ENCODE results near the gene SNX4.

SNX4 gene

DNA sequence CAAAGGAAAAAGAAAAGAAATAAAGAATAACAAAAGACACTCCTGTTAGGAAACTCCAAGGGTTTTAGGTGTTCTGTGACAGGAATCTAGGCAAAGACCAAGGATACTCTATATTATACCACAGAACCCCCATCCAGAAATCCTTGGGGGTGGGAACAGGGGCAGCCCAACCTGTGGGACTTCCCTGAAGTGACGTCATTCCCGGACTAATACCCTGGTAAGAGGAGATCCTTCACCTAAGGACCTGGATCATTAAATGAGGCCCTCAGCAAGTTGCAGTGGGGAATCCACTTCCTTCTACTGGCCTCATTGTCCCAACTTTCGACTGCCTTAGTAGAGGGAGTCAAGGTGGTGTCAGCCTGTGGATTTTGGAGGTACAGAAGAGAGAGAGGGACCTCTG lies 103.8 kb downstream of the SNX4 start:
- ATAC-seq: no peak
- TF ChIP-seq ZFP30 (CRISPR knock-in tag; IDR thresholded peaks at IDR 0.05) (no peak), PPARA (CRISPR knock-in tag; IDR thresholded peaks at IDR 0.05; ENCODE audit: borderline replicate concordance) (no peak), OSR1 (CRISPR knock-in tag; IDR thresholded peaks at IDR 0.05) (no peak), ZNF8 (CRISPR knock-in tag; IDR thresholded peaks at IDR 0.05) (no peak), CSDC2 (CRISPR knock-in tag; IDR thresholded peaks at IDR 0.05) (no peak), ZC3H10 (CRISPR knock-in tag; IDR thresholded peaks at IDR 0.05) (no peak)
- TF ChIP-seq, protein P1, sequence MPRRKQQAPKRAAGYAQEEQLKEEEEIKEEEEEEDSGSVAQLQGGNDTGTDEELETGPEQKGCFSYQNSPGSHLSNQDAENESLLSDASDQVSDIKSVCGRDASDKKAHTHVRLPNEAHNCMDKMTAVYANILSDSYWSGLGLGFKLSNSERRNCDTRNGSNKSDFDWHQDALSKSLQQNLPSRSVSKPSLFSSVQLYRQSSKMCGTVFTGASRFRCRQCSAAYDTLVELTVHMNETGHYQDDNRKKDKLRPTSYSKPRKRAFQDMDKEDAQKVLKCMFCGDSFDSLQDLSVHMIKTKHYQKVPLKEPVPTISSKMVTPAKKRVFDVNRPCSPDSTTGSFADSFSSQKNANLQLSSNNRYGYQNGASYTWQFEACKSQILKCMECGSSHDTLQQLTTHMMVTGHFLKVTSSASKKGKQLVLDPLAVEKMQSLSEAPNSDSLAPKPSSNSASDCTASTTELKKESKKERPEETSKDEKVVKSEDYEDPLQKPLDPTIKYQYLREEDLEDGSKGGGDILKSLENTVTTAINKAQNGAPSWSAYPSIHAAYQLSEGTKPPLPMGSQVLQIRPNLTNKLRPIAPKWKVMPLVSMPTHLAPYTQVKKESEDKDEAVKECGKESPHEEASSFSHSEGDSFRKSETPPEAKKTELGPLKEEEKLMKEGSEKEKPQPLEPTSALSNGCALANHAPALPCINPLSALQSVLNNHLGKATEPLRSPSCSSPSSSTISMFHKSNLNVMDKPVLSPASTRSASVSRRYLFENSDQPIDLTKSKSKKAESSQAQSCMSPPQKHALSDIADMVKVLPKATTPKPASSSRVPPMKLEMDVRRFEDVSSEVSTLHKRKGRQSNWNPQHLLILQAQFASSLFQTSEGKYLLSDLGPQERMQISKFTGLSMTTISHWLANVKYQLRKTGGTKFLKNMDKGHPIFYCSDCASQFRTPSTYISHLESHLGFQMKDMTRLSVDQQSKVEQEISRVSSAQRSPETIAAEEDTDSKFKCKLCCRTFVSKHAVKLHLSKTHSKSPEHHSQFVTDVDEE (CRISPR knock-in tag; IDR thresholded peaks at IDR 0.05): no peak
- TF ChIP-seq, protein P2, sequence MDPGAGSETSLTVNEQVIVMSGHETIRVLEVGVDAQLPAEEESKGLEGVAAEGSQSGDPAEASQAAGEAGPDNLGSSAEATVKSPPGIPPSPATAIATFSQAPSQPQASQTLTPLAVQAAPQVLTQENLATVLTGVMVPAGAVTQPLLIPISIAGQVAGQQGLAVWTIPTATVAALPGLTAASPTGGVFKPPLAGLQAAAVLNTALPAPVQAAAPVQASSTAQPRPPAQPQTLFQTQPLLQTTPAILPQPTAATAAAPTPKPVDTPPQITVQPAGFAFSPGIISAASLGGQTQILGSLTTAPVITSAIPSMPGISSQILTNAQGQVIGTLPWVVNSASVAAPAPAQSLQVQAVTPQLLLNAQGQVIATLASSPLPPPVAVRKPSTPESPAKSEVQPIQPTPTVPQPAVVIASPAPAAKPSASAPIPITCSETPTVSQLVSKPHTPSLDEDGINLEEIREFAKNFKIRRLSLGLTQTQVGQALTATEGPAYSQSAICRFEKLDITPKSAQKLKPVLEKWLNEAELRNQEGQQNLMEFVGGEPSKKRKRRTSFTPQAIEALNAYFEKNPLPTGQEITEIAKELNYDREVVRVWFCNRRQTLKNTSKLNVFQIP (CRISPR knock-in tag; IDR thresholded peaks at IDR 0.05; ENCODE audit: borderline replicate concordance, low read depth): no peak
- TF ChIP-seq, protein P3, sequence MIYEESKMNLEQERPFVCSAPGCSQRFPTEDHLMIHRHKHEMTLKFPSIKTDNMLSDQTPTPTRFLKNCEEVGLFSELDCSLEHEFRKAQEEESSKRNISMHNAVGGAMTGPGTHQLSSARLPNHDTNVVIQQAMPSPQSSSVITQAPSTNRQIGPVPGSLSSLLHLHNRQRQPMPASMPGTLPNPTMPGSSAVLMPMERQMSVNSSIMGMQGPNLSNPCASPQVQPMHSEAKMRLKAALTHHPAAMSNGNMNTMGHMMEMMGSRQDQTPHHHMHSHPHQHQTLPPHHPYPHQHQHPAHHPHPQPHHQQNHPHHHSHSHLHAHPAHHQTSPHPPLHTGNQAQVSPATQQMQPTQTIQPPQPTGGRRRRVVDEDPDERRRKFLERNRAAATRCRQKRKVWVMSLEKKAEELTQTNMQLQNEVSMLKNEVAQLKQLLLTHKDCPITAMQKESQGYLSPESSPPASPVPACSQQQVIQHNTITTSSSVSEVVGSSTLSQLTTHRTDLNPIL (CRISPR knock-in tag; IDR thresholded peaks at IDR 0.05; ENCODE audit: low read depth): no peak
- TF ChIP-seq, protein P4, sequence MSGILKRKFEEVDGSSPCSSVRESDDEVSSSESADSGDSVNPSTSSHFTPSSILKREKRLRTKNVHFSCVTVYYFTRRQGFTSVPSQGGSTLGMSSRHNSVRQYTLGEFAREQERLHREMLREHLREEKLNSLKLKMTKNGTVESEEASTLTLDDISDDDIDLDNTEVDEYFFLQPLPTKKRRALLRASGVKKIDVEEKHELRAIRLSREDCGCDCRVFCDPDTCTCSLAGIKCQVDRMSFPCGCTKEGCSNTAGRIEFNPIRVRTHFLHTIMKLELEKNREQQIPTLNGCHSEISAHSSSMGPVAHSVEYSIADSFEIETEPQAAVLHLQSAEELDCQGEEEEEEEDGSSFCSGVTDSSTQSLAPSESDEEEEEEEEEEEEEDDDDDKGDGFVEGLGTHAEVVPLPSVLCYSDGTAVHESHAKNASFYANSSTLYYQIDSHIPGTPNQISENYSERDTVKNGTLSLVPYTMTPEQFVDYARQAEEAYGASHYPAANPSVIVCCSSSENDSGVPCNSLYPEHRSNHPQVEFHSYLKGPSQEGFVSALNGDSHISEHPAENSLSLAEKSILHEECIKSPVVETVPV (CRISPR knock-in tag; IDR thresholded peaks at IDR 0.05): no peak

DNA sequence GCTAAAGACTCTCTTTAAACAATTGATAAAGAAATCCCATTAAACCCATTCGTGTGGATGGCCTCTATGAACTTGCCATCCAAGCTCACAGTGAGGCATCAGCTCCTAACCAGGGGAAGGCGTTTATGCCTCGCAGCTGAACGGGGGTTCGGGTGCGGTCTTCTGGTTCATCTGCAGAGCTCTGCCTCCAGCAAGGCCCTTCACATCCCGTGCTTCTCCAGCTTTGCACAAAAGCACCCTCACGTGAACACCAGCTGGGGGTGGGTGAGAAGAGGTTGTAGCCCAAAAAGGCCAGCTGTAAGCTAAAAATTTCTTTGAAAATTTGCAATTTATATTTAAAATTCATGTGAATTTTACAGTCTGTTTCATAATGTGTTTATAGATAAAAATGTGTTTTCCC lies 105.3 kb downstream of the SNX4 start:
- ATAC-seq: no peak
- TF ChIP-seq, protein P4 (CRISPR knock-in tag; IDR thresholded peaks at IDR 0.05): no peak
- TF ChIP-seq, protein P1 (CRISPR knock-in tag; IDR thresholded peaks at IDR 0.05): no peak
- TF ChIP-seq RARB (CRISPR knock-in tag; IDR thresholded peaks at IDR 0.05) (no peak), OSR1 (CRISPR knock-in tag; IDR thresholded peaks at IDR 0.05) (no peak), TOX (CRISPR knock-in tag; IDR thresholded peaks at IDR 0.05; ENCODE audit: borderline replicate concordance) (no peak), ZNF8 (CRISPR knock-in tag; IDR thresholded peaks at IDR 0.05) (no peak), ZC3H10 (CRISPR knock-in tag; IDR thresholded peaks at IDR 0.05) (no peak), CSDC2 (CRISPR knock-in tag; IDR thresholded peaks at IDR 0.05) (no peak)
- TF ChIP-seq, protein P5, sequence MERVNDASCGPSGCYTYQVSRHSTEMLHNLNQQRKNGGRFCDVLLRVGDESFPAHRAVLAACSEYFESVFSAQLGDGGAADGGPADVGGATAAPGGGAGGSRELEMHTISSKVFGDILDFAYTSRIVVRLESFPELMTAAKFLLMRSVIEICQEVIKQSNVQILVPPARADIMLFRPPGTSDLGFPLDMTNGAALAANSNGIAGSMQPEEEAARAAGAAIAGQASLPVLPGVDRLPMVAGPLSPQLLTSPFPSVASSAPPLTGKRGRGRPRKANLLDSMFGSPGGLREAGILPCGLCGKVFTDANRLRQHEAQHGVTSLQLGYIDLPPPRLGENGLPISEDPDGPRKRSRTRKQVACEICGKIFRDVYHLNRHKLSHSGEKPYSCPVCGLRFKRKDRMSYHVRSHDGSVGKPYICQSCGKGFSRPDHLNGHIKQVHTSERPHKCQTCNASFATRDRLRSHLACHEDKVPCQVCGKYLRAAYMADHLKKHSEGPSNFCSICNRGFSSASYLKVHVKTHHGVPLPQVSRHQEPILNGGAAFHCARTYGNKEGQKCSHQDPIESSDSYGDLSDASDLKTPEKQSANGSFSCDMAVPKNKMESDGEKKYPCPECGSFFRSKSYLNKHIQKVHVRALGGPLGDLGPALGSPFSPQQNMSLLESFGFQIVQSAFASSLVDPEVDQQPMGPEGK (CRISPR knock-in tag; IDR thresholded peaks at IDR 0.05; ENCODE audit: borderline replicate concordance): no peak

DNA sequence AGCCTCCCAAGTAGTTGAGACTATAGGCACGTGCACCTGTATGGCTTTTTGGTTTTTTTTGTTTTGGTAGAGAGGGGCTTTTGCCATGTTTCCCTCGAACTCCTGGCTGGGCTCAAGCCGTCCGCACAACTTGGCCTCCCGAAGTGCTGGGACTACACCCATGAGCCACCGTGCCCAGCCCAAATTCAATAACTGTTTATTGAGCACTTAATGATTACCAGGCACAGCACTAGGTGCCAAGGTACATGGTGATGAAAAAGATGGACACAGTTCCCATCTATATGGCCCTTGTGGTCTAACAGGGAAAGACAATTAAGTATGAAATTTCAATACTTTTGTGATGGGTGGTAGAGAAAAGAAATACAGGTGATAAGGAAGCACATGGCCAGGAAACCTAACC lies 109.1 kb downstream of the SNX4 start:
- no peak for ATAC-seq
- no peak for TF ChIP-seq ZNF8 (CRISPR knock-in tag; IDR thresholded peaks at IDR 0.05)
- TF ChIP-seq ISL1 (CRISPR knock-in tag; IDR thresholded peaks at IDR 0.05): no peak
- TF ChIP-seq ESRRG (CRISPR knock-in tag; IDR thresholded peaks at IDR 0.05): no peak
- no peak for TF ChIP-seq TCF4 (CRISPR knock-in tag; IDR thresholded peaks at IDR 0.05; ENCODE audit: borderline replicate concordance)
- TF ChIP-seq CSDC2 (CRISPR knock-in tag; IDR thresholded peaks at IDR 0.05): no peak
- TF ChIP-seq, protein P3 (CRISPR knock-in tag; IDR thresholded peaks at IDR 0.05; ENCODE audit: low read depth): no peak
- TF ChIP-seq ZFP3 (CRISPR knock-in tag; IDR thresholded peaks at IDR 0.05): no peak
- TF ChIP-seq, protein P5 (CRISPR knock-in tag; IDR thresholded peaks at IDR 0.05; ENCODE audit: borderline replicate concordance): no peak
- TF ChIP-seq BACH2 (CRISPR knock-in tag; IDR thresholded peaks at IDR 0.05; ENCODE audit: borderline replicate concordance): no peak
- TF ChIP-seq GLIS3 (CRISPR knock-in tag; IDR thresholded peaks at IDR 0.05): no peak
